Endothelial cell of umbilical vein (primary cell): ENCODE measurements around the gene SLC25A40.

Source experiments
- CTCF ChIP-seq, 2 donors: IDR thresholded peaks; 1 replicate in 1 of 2; 2 replicates in 1 of 2; pipeline ENCODE4 v1.5.1; 2011; ENCODE audit warnings: low read length in 2 of 2, mild to moderate bottlenecking in 2 of 2, moderate library complexity in 2 of 2, control low read depth in 1 of 2, inconsistent platforms in 1 of 2, low read depth in 1 of 2; ENCODE audit not compliant: insufficient read depth in 1 of 2; ENCODE audit errors: extremely low read depth in 1 of 2
- POLR2A ChIP-seq: IDR thresholded peaks from 2 replicates; pipeline ENCODE4 v1.6.1; 2012; ENCODE audit warnings: low read depth, mild to moderate bottlenecking, control low read depth, low read length

DNA sequence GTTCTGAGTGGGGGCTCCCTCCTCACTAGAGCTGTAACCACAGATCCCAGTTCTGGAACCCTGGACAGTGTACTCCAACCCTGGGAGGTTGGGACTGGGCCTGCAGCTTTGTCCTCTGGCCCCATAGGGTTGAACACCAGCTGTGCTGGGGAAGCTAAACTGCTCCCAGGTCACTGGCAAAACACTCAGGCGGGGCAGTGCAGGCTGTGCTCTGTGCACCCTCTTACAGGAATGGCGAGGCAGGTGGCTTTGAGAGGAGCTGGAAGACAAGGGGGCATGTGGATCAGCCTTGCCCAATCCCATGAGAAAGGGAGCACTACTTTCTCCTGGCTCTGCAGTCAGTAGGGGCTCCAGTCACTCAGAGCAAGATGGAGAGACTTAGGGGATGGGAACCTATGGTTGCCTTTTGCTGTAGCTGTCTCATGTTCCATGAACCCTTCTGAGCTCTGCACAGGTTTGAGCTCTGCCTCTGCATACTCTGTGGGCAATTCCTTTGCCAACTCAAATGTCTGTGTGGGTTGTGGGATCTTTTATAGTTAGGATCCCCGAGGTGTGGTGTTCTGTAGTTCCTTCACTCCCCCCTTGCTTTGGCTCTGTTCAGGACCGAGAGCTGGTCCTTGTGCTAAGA lies 90.7 kb downstream of the SLC25A40 start:
- TF ChIP-seq CTCF (IDR thresholded peaks at IDR 0.05; ENCODE audit: extremely low read depth in 1 of 2, insufficient read depth in 1 of 2, low read depth in 1 of 2, low read length in 2 of 2) (no peak), POLR2A (no peak)
